Peyer's patch (tissue), 4 donors: ENCODE data around the gene ZMIZ1. TPM values are rescaled to one million over a fixed set of nuclear protein-coding genes. Genes with fewer than 3 reads are reported as not detected.

Experiments used
- DNase-seq, 3 donors: peaks; one replicate each; pipeline ENCODE4 v3.0.0-alpha.2; 2017 to 2019
- H3K27ac ChIP-seq, 4 donors: fragments of 200-600 bp; sonication (generic); one replicate each; pipeline ENCODE4 v1.5.1; 2016 to 2019
- H3K27me3 ChIP-seq, 2 donors: fragments of 200-600 bp; sonication (generic); one replicate each; pipeline ENCODE4 v1.5.1; 2019
- H3K36me3 ChIP-seq, 3 donors: fragments of 200-600 bp; sonication (generic); one replicate each; pipeline ENCODE4 v1.5.1; 2016 to 2019
- H3K4me1 ChIP-seq, 4 donors: fragments of 200-600 bp; sonication (generic); one replicate each; pipeline ENCODE4 v1.5.1; 2016 to 2019
- H3K4me3 ChIP-seq, 4 donors: fragments of 200-600 bp; sonication (generic); 1 replicate in 3 of 4; 2 replicates in 1 of 4; pipeline ENCODE4 v1.5.1; 2016 to 2019; ENCODE audit warnings: mild to moderate bottlenecking in 1 of 4
- H3K9me3 ChIP-seq, 4 donors: fragments of 200-600 bp; sonication (generic); one replicate each; pipeline ENCODE4 v1.5.1; 2016 to 2019; ENCODE audit warnings: mild to moderate bottlenecking in 1 of 4
- CTCF ChIP-seq, 6 experiments: fragments of 450-650 bp in 4 of 6; fragments of 200-600 bp in 2 of 6; sonication (generic) in 1 of 6; IDR thresholded peaks; one replicate each; pipeline ENCODE4 v1.5.1; 2017 to 2019; ENCODE audit warnings: antibody characterized with exemption in 6 of 6, mild to moderate bottlenecking in 3 of 6, moderate library complexity in 1 of 6
- POLR2A ChIP-seq, 2 donors: fragments of 450-650 bp; IDR thresholded peaks; one replicate each; pipeline ENCODE4 v1.5.1; 2017; ENCODE audit warnings: antibody characterized with exemption in 2 of 2, mild to moderate bottlenecking in 2 of 2, moderate library complexity in 2 of 2
- total RNA-seq, 4 donors: library from RNA; depleted of rRNA; stranded (reverse); fragments of >200 nt; gene quantifications; one replicate each; pipeline ENCODE4 v1.1.0, GENCODE V29; 2016

Gene ZMIZ1
- total RNA-seq, 4 donors from 2014 or later, result 40.4 to 86.7 (median 73.2) TPM

- Histone ChIP-seq H3K4me1 (peaks cover 5 to 48% (median 19%) of the 10 kb centered on the region in 4 donors), H3K27me3 (no peaks in the 10 kb centered on the region), H3K9me3 (no peaks in the 10 kb centered on the region), H3K36me3 (no peaks in the 10 kb centered on the region), H3K27ac (peak overlapping the region; percentile 82 to 100 (median 96)), H3K4me3 (peak overlapping the region; percentile 76 to 98 (median 83))
- TF ChIP-seq CTCF (IDR thresholded peaks at IDR 0.05), result no peak
- no peak for TF ChIP-seq POLR2A (IDR thresholded peaks at IDR 0.05)
- DNase-seq, result peak; percentile 44 to 75 (median 74)
Measured at GRCh38 chr10:79069325-79070080, 737 bp downstream of the ZMIZ1 start.

- no peaks in the 10 kb centered on the region for H3K36me3 ChIP-seq
- H3K9me3 ChIP-seq, result no peaks in the 10 kb centered on the region
- H3K27ac ChIP-seq, result peak overlapping the region; percentile 82 to 100 (median 96)
- peaks cover 10 to 53% (median 20%) of the 10 kb centered on the region in 4 donors for H3K4me1 ChIP-seq
- H3K4me3 ChIP-seq, result peak overlapping the region; percentile 76 to 98 (median 83)
- no peak for TF ChIP-seq CTCF (IDR thresholded peaks at IDR 0.05)
- no peak for TF ChIP-seq POLR2A (IDR thresholded peaks at IDR 0.05)
- peak in 2 of 3 donors; percentile 60 to 81 for DNase-seq
- no peaks in the 10 kb centered on the region for H3K27me3 ChIP-seq
Measured at GRCh38 chr10:79070081-79070605, 1.4 kb downstream of the ZMIZ1 start.

GRCh38 chr10:79070606-79071395 lies 2.0 kb downstream of the ZMIZ1 start:
- no peaks in the 10 kb centered on the region for H3K9me3 ChIP-seq
- H3K27me3 ChIP-seq, result no peaks in the 10 kb centered on the region
- H3K4me3 ChIP-seq, result peak overlapping the region; percentile 76 to 98 (median 83)
- peaks cover 15 to 60% (median 23%) of the 10 kb centered on the region in 4 donors for H3K4me1 ChIP-seq
- H3K27ac ChIP-seq, result peak overlapping the region; percentile 82 to 100 (median 96)
- H3K36me3 ChIP-seq, result no peaks in the 10 kb centered on the region
- DNase-seq, result peak in 2 of 3 donors; percentile 92 to 94
- peak; percentile 77 to 92 for TF ChIP-seq POLR2A (IDR thresholded peaks at IDR 0.05)
- peak in 1 of 6 experiments; percentile 10 for TF ChIP-seq CTCF (IDR thresholded peaks at IDR 0.05)

- Histone ChIP-seq H3K4me3 (peak overlapping the region; percentile 76 to 98 (median 83)), H3K27me3 (no peaks in the 10 kb centered on the region), H3K27ac (peak overlapping the region; percentile 82 to 100 (median 96)), H3K9me3 (no peaks in the 10 kb centered on the region), H3K4me1 (peaks cover 16 to 64% (median 27%) of the 10 kb centered on the region in 4 donors), H3K36me3 (no peaks in the 10 kb centered on the region)
- DNase-seq, result no peak
- TF ChIP-seq POLR2A (IDR thresholded peaks at IDR 0.05) (peak; percentile 5 to 55), CTCF (IDR thresholded peaks at IDR 0.05) (no peak)
Measured at GRCh38 chr10:79071396-79071923, 2.7 kb downstream of the ZMIZ1 start.

- TF ChIP-seq CTCF (IDR thresholded peaks at IDR 0.05), result no peak
- no peak for TF ChIP-seq POLR2A (IDR thresholded peaks at IDR 0.05)
- Histone ChIP-seq H3K36me3 (no peaks in the 10 kb centered on the region), H3K9me3 (no peaks in the 10 kb centered on the region), H3K4me1 (peaks cover 16 to 65% (median 28%) of the 10 kb centered on the region in 4 donors), H3K27me3 (no peaks in the 10 kb centered on the region), H3K4me3 (peak overlapping the region in 2 of 4 donors; percentile 88 to 98), H3K27ac (peak overlapping the region in 3 of 4 donors; percentile 94 to 100 (median 97))
- DNase-seq, result no peak
Measured at GRCh38 chr10:79072041-79072441, 3.3 kb downstream of the ZMIZ1 start.
